Right lobe of liver (tissue), 4 donors: ENCODE results near the gene MYO1H.

Experiments
- POLR2A ChIP-seq: fragments of 450-650 bp; IDR thresholded peaks from one replicate; pipeline ENCODE4 v1.6.1; 2017; ENCODE audit warnings: antibody characterized with exemption, mild to moderate bottlenecking
- TF ChIP-seq, protein P1 (sequence below), 4 donors: fragments of 200-600 bp in 3 of 4; fragments of 450-650 bp in 1 of 4; IDR thresholded peaks; one replicate each; pipeline versions ENCODE4 v1.5.1 to v1.8.0; 2016 to 2022; ENCODE audit warnings: antibody characterized with exemption in 4 of 4, mild to moderate bottlenecking in 2 of 4
- donor health status: DM: no; HTN: no; CAD: no.
- donor health status: DM: no; HTN: no; CAD: no.
- donor health status: DM: no; HTN: yes; CAD: no.

- TF ChIP-seq POLR2A = no peak
- TF ChIP-seq, protein P1, sequence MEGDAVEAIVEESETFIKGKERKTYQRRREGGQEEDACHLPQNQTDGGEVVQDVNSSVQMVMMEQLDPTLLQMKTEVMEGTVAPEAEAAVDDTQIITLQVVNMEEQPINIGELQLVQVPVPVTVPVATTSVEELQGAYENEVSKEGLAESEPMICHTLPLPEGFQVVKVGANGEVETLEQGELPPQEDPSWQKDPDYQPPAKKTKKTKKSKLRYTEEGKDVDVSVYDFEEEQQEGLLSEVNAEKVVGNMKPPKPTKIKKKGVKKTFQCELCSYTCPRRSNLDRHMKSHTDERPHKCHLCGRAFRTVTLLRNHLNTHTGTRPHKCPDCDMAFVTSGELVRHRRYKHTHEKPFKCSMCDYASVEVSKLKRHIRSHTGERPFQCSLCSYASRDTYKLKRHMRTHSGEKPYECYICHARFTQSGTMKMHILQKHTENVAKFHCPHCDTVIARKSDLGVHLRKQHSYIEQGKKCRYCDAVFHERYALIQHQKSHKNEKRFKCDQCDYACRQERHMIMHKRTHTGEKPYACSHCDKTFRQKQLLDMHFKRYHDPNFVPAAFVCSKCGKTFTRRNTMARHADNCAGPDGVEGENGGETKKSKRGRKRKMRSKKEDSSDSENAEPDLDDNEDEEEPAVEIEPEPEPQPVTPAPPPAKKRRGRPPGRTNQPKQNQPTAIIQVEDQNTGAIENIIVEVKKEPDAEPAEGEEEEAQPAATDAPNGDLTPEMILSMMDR (IDR thresholded peaks at IDR 0.05) = no peak
Observed at GRCh38 chr12:109444259-109444658, 96.6 kb downstream of the MYO1H start.
